HL-60 (cell line): ENCODE results near the gene DDR2.

ENCODE experiments used
- DNase-seq, 2 experiments: peaks; one replicate each; pipeline ENCODE4 v3.0.0-alpha.2; 2010 to 2020; ENCODE audit warnings: low read depth in 1 of 2, low spot score in 1 of 2
- H3K27ac ChIP-seq: fragments of 250-450 bp; sonication (Bioruptor Pico); replicated peaks from 2 replicates; pipeline ENCODE4 v1.5.1; 2020; ENCODE audit warnings: mild to moderate bottlenecking, moderate library complexity
- H3K27me3 ChIP-seq: fragments of 250-450 bp; sonication (Bioruptor Pico); 2 replicates; pipeline ENCODE4 v1.5.1; 2021; ENCODE audit warnings: mild to moderate bottlenecking, moderate library complexity; ENCODE audit not compliant: insufficient read depth, poor library complexity, severe bottlenecking
- H3K4me3 ChIP-seq: replicated peaks from 2 replicates; pipeline ENCODE4 v1.5.1; 2011; ENCODE audit warnings: mild to moderate bottlenecking, control low read depth, low read length; ENCODE audit not compliant: insufficient read depth
- CTCF ChIP-seq: IDR thresholded peaks from one replicate; pipeline ENCODE4 v1.5.1; 2011; ENCODE audit warnings: low read length, control low read depth, inconsistent platforms; ENCODE audit not compliant: insufficient read depth
- GABPA ChIP-seq: IDR thresholded peaks from 2 replicates; pipeline ENCODE4 v1.6.1; 2012; ENCODE audit warnings: low read depth
- POLR2AphosphoS5 ChIP-seq: IDR thresholded peaks from 2 replicates; pipeline ENCODE4 v1.6.1; 2012; ENCODE audit warnings: low read depth
- REST ChIP-seq: IDR thresholded peaks from 2 replicates; pipeline ENCODE4 v1.6.1; 2012; ENCODE audit warnings: low read depth; ENCODE audit not compliant: insufficient replicate concordance
- SPI1 ChIP-seq: IDR thresholded peaks from 2 replicates; pipeline ENCODE4 v1.6.1; 2012; ENCODE audit warnings: low read depth, mild to moderate bottlenecking, borderline replicate concordance

DDR2 gene

GRCh38 chr1:162696286-162696862, 64.1 kb downstream of the DDR2 start:
- no peak for DNase-seq
- H3K27me3 ChIP-seq = no peaks in the 10 kb centered on the region
- TF ChIP-seq POLR2AphosphoS5 = no peak
- no peak for TF ChIP-seq REST
- no peak for TF ChIP-seq GABPA
- TF ChIP-seq CTCF = no peak
- TF ChIP-seq SPI1 = no peak
- H3K27ac ChIP-seq = no peak overlapping the region
- no peak overlapping the region for H3K4me3 ChIP-seq

GRCh38 chr1:162697140-162697895, 65.1 kb downstream of the DDR2 start:
- no peak for TF ChIP-seq GABPA
- TF ChIP-seq REST = no peak
- no peak for TF ChIP-seq CTCF
- no peak for TF ChIP-seq SPI1
- no peak for TF ChIP-seq POLR2AphosphoS5
- H3K27me3 ChIP-seq = no peaks in the 10 kb centered on the region
- H3K27ac ChIP-seq = no peak overlapping the region
- H3K4me3 ChIP-seq = no peak overlapping the region
- no peak for DNase-seq

- Histone ChIP-seq H3K27me3 (no peaks in the 10 kb centered on the region), H3K27ac (no peak overlapping the region), H3K4me3 (no peak overlapping the region)
- no peak for DNase-seq
- TF ChIP-seq GABPA (no peak), SPI1 (no peak), CTCF (no peak), REST (no peak), POLR2AphosphoS5 (no peak)
These were observed 67.1 kb downstream of the DDR2 start for GRCh38 chr1:162699366-162699765.
